ENCODE results near the gene MPPED2. TPM values are rescaled to one million over a fixed set of nuclear protein-coding genes. Genes with fewer than 3 reads are reported as not detected.

Gene MPPED2
- total RNA-seq, 4 donors from 2014 or later = 1.1 to 2.0 (median 1.9) TPM; not detected in 1

GRCh38 chr11:30505603-30506002 lies 80.5 kb downstream of the MPPED2 start:
- TF ChIP-seq POLR2A (IDR thresholded peaks at IDR 0.05) (no peak), EP300 (IDR thresholded peaks at IDR 0.05) (no peak), CTCF (IDR thresholded peaks at IDR 0.05) (no peak), POLR2AphosphoS5 (IDR thresholded peaks at IDR 0.05) (no peak)
- Histone ChIP-seq H3K4me3 (no peak overlapping the region), H3K27me3 (no peaks in the 10 kb centered on the region), H3K9me3 (no peaks in the 10 kb centered on the region), H3K27ac (no peak overlapping the region), H3K36me3 (no peaks in the 10 kb centered on the region), H3K4me1 (no peaks in the 10 kb centered on the region)
- no peak for DNase-seq (ENCODE audit: low spot score in 2 of 2)
- WGBS = 90% methylated on average over 3 of the region's 3 CpGs

GRCh38 chr11:30504468-30504867 lies 81.7 kb downstream of the MPPED2 start:
- no peak for DNase-seq (ENCODE audit: low spot score in 2 of 2)
- 58% methylated on average over 2 of the region's 2 CpGs for WGBS
- Histone ChIP-seq H3K4me3 (no peak overlapping the region), H3K27me3 (no peaks in the 10 kb centered on the region), H3K27ac (no peak overlapping the region), H3K4me1 (no peaks in the 10 kb centered on the region), H3K9me3 (no peaks in the 10 kb centered on the region), H3K36me3 (no peaks in the 10 kb centered on the region)
- TF ChIP-seq EP300 (IDR thresholded peaks at IDR 0.05) = no peak
- no peak for TF ChIP-seq POLR2A (IDR thresholded peaks at IDR 0.05)

GRCh38 chr11:30503156-30503555 lies 83.0 kb downstream of the MPPED2 start:
- no peak overlapping the region for H3K27ac ChIP-seq
- H3K4me1 ChIP-seq = no peaks in the 10 kb centered on the region
- no peaks in the 10 kb centered on the region for H3K27me3 ChIP-seq
- no peak overlapping the region for H3K4me3 ChIP-seq
- 88% methylated on average over 6 of the region's 6 CpGs for WGBS
- H3K36me3 ChIP-seq = no peaks in the 10 kb centered on the region
- no peaks in the 10 kb centered on the region for H3K9me3 ChIP-seq
- DNase-seq (ENCODE audit: low spot score in 2 of 2) = no peak
- no peak for TF ChIP-seq EP300 (IDR thresholded peaks at IDR 0.05)
- TF ChIP-seq POLR2A (IDR thresholded peaks at IDR 0.05) = no peak
- no peak for TF ChIP-seq POLR2AphosphoS5 (IDR thresholded peaks at IDR 0.05)
- TF ChIP-seq CTCF (IDR thresholded peaks at IDR 0.05) = no peak

- 64% methylated on average over 2 of the region's 2 CpGs for WGBS
- TF ChIP-seq POLR2A (IDR thresholded peaks at IDR 0.05) (no peak), EP300 (IDR thresholded peaks at IDR 0.05) (no peak), CTCF (IDR thresholded peaks at IDR 0.05) (no peak), POLR2AphosphoS5 (IDR thresholded peaks at IDR 0.05) (no peak)
- Histone ChIP-seq H3K27ac (no peak overlapping the region), H3K4me1 (no peaks in the 10 kb centered on the region), H3K36me3 (no peaks in the 10 kb centered on the region), H3K27me3 (no peaks in the 10 kb centered on the region), H3K4me3 (no peak overlapping the region), H3K9me3 (no peaks in the 10 kb centered on the region)
- DNase-seq (ENCODE audit: low spot score in 2 of 2) = no peak
Observed at GRCh38 chr11:30502305-30502704, 83.8 kb downstream of the MPPED2 start.

- Histone ChIP-seq H3K9me3 (no peaks in the 10 kb centered on the region), H3K27me3 (no peaks in the 10 kb centered on the region), H3K4me1 (no peaks in the 10 kb centered on the region), H3K36me3 (no peaks in the 10 kb centered on the region), H3K4me3 (no peak overlapping the region), H3K27ac (no peak overlapping the region)
- TF ChIP-seq POLR2AphosphoS5 (IDR thresholded peaks at IDR 0.05) (no peak), CTCF (IDR thresholded peaks at IDR 0.05) (no peak), EP300 (IDR thresholded peaks at IDR 0.05) (no peak), POLR2A (IDR thresholded peaks at IDR 0.05) (no peak)
- no peak for DNase-seq (ENCODE audit: low spot score in 2 of 2)
- WGBS = 84% methylated on average over 2 of the region's 2 CpGs
Observed at GRCh38 chr11:30501744-30502143, 84.4 kb downstream of the MPPED2 start.

- Histone ChIP-seq H3K27me3 (no peaks in the 10 kb centered on the region), H3K4me3 (no peak overlapping the region), H3K9me3 (no peaks in the 10 kb centered on the region), H3K27ac (no peak overlapping the region), H3K36me3 (no peaks in the 10 kb centered on the region), H3K4me1 (no peaks in the 10 kb centered on the region)
- 60% methylated on average over 1 of the region's 1 CpG for WGBS
- TF ChIP-seq EP300 (IDR thresholded peaks at IDR 0.05) (no peak), POLR2A (IDR thresholded peaks at IDR 0.05) (no peak), POLR2AphosphoS5 (IDR thresholded peaks at IDR 0.05) (no peak), CTCF (IDR thresholded peaks at IDR 0.05) (no peak)
- DNase-seq (ENCODE audit: low spot score in 2 of 2) = no peak
Observed at GRCh38 chr11:30499940-30500339, 86.2 kb downstream of the MPPED2 start.
